SK-N-SH (cell line): ENCODE results near the gene EPHA6. TPM values are rescaled to one million over a fixed set of nuclear protein-coding genes. Genes with fewer than 3 reads are reported as not detected.

Source experiments
- CTCF ChIA-PET: fragments of 300-600, 350-600 bp; formaldehyde crosslinking; extraction: SDS; loops from one replicate; lab custom pipeline; 2021; lab: Yijun Ruan, JAX
- POLR2A ChIA-PET: fragments of 350-600 bp; sonication (Branson Sonifier 250); formaldehyde crosslinking; extraction: SDS; loops from one replicate; lab custom pipeline; 2020; ENCODE audit warnings: antibody characterized with exemption, inconsistent platforms; lab: Yijun Ruan, JAX
- DNase-seq: peaks from one replicate; pipeline ENCODE4 v3.0.0; 2012
- H2AFZ ChIP-seq: fragments of 200-600 bp; sonication (generic); 2 replicates; pipeline ENCODE4 v1.8.1; 2016; ENCODE audit warnings: antibody characterized with exemption, mild to moderate bottlenecking, low read depth
- H3F3A ChIP-seq: fragments of 200-600 bp; sonication (generic); replicated peaks from 2 replicates; pipeline ENCODE3; 2016; ENCODE audit warnings: antibody characterized with exemption, mild to moderate bottlenecking; ENCODE audit not compliant: insufficient read depth
- H3K27ac ChIP-seq, 2 experiments: fragments of 200-500 bp in 1 of 2; fragments of 200-600 bp in 1 of 2; sonication (Bioruptor generic) in 1 of 2; sonication (generic), shearing (Covaris generic) in 1 of 2; 2 replicates each; pipeline versions ENCODE4 v1.5.1 to v1.6.1; 2014 to 2016; ENCODE audit warnings: low read depth in 2 of 2, inconsistent platforms in 1 of 2, low read length in 1 of 2, mild to moderate bottlenecking in 1 of 2, mixed read lengths in 1 of 2
- H3K27me3 ChIP-seq: fragments of 200-600 bp; sonication (generic), shearing (Covaris generic); 2 replicates; pipeline ENCODE4 v1.6.1; 2016; ENCODE audit warnings: mixed run types; ENCODE audit not compliant: insufficient read depth
- H3K36me3 ChIP-seq, 2 experiments: fragments of 200-500 bp in 1 of 2; fragments of 200-600 bp in 1 of 2; sonication (Bioruptor generic) in 1 of 2; sonication (generic) in 1 of 2; replicated peaks in 1 of 2; 2 replicates each; pipeline versions ENCODE3 to v1.5.1; 2014 to 2016; ENCODE audit warnings: low read length in 1 of 2, mild to moderate bottlenecking in 1 of 2; ENCODE audit not compliant: insufficient read depth in 2 of 2, control insufficient read depth in 1 of 2
- H3K4me1 ChIP-seq, 2 experiments: fragments of 200-500 bp in 1 of 2; fragments of 200-600 bp in 1 of 2; sonication (Bioruptor generic) in 1 of 2; sonication (generic), shearing (Covaris generic) in 1 of 2; 2 replicates each; pipeline versions ENCODE4 v1.5.1 to v1.6.1; 2014 to 2016; ENCODE audit warnings: low read depth in 1 of 2, low read length in 1 of 2, mixed run types in 1 of 2; ENCODE audit not compliant: insufficient read depth in 2 of 2, control insufficient read depth in 1 of 2
- H3K4me2 ChIP-seq: fragments of 200-600 bp; sonication (generic), shearing (Covaris generic); 2 replicates; pipeline ENCODE4 v1.6.1; 2017; ENCODE audit warnings: mixed run types
- H3K4me3 ChIP-seq, 2 experiments: fragments of 200-500 bp in 1 of 2; fragments of 200-600 bp in 1 of 2; sonication (Bioruptor generic) in 1 of 2; sonication (generic), shearing (Covaris generic) in 1 of 2; 2 replicates each; pipeline versions ENCODE4 v1.5.1 to v1.8.1; 2014 to 2016; ENCODE audit warnings: low read depth in 2 of 2, inconsistent platforms in 1 of 2, low read length in 1 of 2, mild to moderate bottlenecking in 1 of 2, mixed read lengths in 1 of 2, moderate library complexity in 1 of 2
- H3K79me2 ChIP-seq: fragments of 200-600 bp; sonication (generic); 2 replicates; pipeline ENCODE4 v1.8.1; 2017; ENCODE audit warnings: mild to moderate bottlenecking; ENCODE audit not compliant: insufficient read depth
- H3K9ac ChIP-seq: fragments of 200-600 bp; sonication (generic); 2 replicates; pipeline ENCODE4 v1.6.1; 2017; ENCODE audit warnings: mixed run types
- H3K9me2 ChIP-seq: fragments of 200-600 bp; sonication (generic); 2 replicates; pipeline ENCODE4 v1.6.1; 2017; ENCODE audit warnings: mixed run types
- H3K9me3 ChIP-seq: fragments of 200-600 bp; sonication (generic); 2 replicates; pipeline ENCODE4 v1.6.1; 2017; ENCODE audit warnings: mixed run types, mild to moderate bottlenecking, moderate library complexity
- H4K20me1 ChIP-seq: fragments of 200-600 bp; sonication (generic); 2 replicates; pipeline ENCODE4 v1.6.1; 2017; ENCODE audit warnings: mild to moderate bottlenecking, mixed run types; ENCODE audit not compliant: insufficient read depth
- CHD2 ChIP-seq: fragments of 150-350 bp; IDR thresholded peaks from 2 replicates; pipeline ENCODE4 v1.6.1; 2018; ENCODE audit warnings: low read length; ENCODE audit not compliant: partially characterized antibody
- ELF1 ChIP-seq: IDR thresholded peaks from 2 replicates; pipeline ENCODE4 v1.4.0; 2012
- FOSL2 ChIP-seq: IDR thresholded peaks from 2 replicates; pipeline ENCODE4 v1.4.0; 2012; ENCODE audit warnings: low read depth, mild to moderate bottlenecking, moderate library complexity, borderline replicate concordance
- FOXM1 ChIP-seq: IDR thresholded peaks from 2 replicates; pipeline ENCODE4 v1.4.0; 2012; ENCODE audit warnings: low read depth, mild to moderate bottlenecking
- GABPA ChIP-seq: IDR thresholded peaks from 2 replicates; pipeline ENCODE4 v1.4.0; 2012; ENCODE audit warnings: low read depth, mild to moderate bottlenecking
- GATA2 ChIP-seq: sonication (generic); formaldehyde crosslinking; IDR thresholded peaks from 2 replicates; pipeline ENCODE4 v1.5.0; 2020; ENCODE audit warnings: mild to moderate bottlenecking, missing genetic modification reagents
- JUND ChIP-seq: IDR thresholded peaks from 2 replicates; pipeline ENCODE4 v1.4.0; 2012
- MEF2A ChIP-seq: IDR thresholded peaks from 2 replicates; pipeline ENCODE4 v1.4.0; 2012; ENCODE audit warnings: low read depth, borderline replicate concordance
- MXI1 ChIP-seq: IDR thresholded peaks from 2 replicates; pipeline ENCODE4 v1.6.1; 2012; ENCODE audit warnings: mild to moderate bottlenecking, low read depth, low read length, improper control_type of control experiment
- NFIC ChIP-seq: IDR thresholded peaks from 2 replicates; pipeline ENCODE4 v1.4.0; 2012; ENCODE audit warnings: borderline replicate concordance
- PBX3 ChIP-seq: IDR thresholded peaks from 2 replicates; pipeline ENCODE4; 2012
- RAD21 ChIP-seq: IDR thresholded peaks from 2 replicates; pipeline ENCODE4 v1.6.1; 2012; ENCODE audit warnings: mild to moderate bottlenecking, low read length
- RCOR1 ChIP-seq: fragments of 150-350 bp; IDR thresholded peaks from 2 replicates; pipeline ENCODE4 v1.6.1; 2017; ENCODE audit warnings: antibody characterized with exemption, low read length
- REST ChIP-seq: IDR thresholded peaks from 2 replicates; pipeline ENCODE4 v1.6.1; 2012; ENCODE audit warnings: mild to moderate bottlenecking, low read depth, low read length, moderate library complexity
- RXRA ChIP-seq: IDR thresholded peaks from 2 replicates; pipeline ENCODE4 v1.4.0; 2012; ENCODE audit warnings: low read depth, mild to moderate bottlenecking, borderline replicate concordance
- SIN3A ChIP-seq: IDR thresholded peaks from 2 replicates; pipeline ENCODE4 v1.6.1; 2012; ENCODE audit warnings: low read depth, mild to moderate bottlenecking, low read length, moderate library complexity, borderline replicate concordance
- TAF1 ChIP-seq: IDR thresholded peaks from 2 replicates; pipeline ENCODE4 v1.6.1; 2012; ENCODE audit warnings: low read depth, mild to moderate bottlenecking, low read length, moderate library complexity, borderline replicate concordance
- TCF12 ChIP-seq: IDR thresholded peaks from 2 replicates; pipeline ENCODE4 v1.4.0; 2012
- ZBTB33 ChIP-seq: IDR thresholded peaks from 2 replicates; pipeline ENCODE4 v1.4.0; 2012; ENCODE audit warnings: low read depth, borderline replicate concordance
- WGBS: methylation state at CpG from one replicate; pipeline ENCODE4 v1.1.6; 2017; ENCODE audit warnings: low lambda C conversion rate; 5-methylcytosine and 5-hydroxymethylcytosine counted together
- polyA plus RNA-seq, 3 experiments: library from polyadenylated mRNA; depleted of rRNA; stranded (reverse); fragments of >200 nt; gene quantifications; 2 replicates each; pipeline ENCODE4 v1.2.3, GENCODE V29; 2012

The EPHA6 gene
- polyA plus RNA-seq, 1 of the 3 experiments (the other 2 are of a cell fraction), result not detected

- H3K9me3 ChIP-seq, result no peaks in the 10 kb centered on the region
- no peaks in the 10 kb centered on the region for H3K4me1 ChIP-seq
- WGBS, result 47% methylated on average over 5 of the region's 5 CpGs
- H3K27me3 ChIP-seq, result no peaks in the 10 kb centered on the region
- H3K27ac ChIP-seq, result no peak overlapping the region
- no peaks in the 10 kb centered on the region for H3F3A ChIP-seq
- POLR2A ChIA-PET, result no interaction called here
- H3K79me2 ChIP-seq, result no peaks in the 10 kb centered on the region
- H3K4me2 ChIP-seq, result no peak overlapping the region
- CTCF ChIA-PET, result no interaction called here
- H3K9me2 ChIP-seq, result no peaks in the 10 kb centered on the region
- H2AFZ ChIP-seq, result no peak overlapping the region
- H3K4me3 ChIP-seq, result no peak overlapping the region
- H4K20me1 ChIP-seq, result no peaks in the 10 kb centered on the region
- H3K9ac ChIP-seq, result no peak overlapping the region
- TF ChIP-seq GABPA (no peak), PBX3 (no peak), RAD21 (no peak), ZBTB33 (no peak), SIN3A (no peak), MXI1 (no peak), MEF2A (no peak), FOXM1 (no peak), TAF1 (no peak), JUND (no peak), NFIC (no peak), ELF1 (no peak), CHD2 (no peak), TCF12 (no peak), FOSL2 (no peak)
- no peak for DNase-seq
- H3K36me3 ChIP-seq, result no peaks in the 10 kb centered on the region
Measured at GRCh38 chr3:97698691-97699090, 884.3 kb downstream of the EPHA6 start.

GRCh38 chr3:97699889-97700288 is 885.5 kb downstream of the EPHA6 start:
- TF ChIP-seq FOSL2 (no peak), RXRA (no peak), FOXM1 (no peak), PBX3 (no peak), RAD21 (no peak), RCOR1 (no peak), GATA2 (CRISPR knock-in tag) (no peak), GABPA (no peak), TCF12 (no peak), SIN3A (no peak), REST (no peak), MXI1 (no peak), JUND (no peak)
- TF ChIP-seq, all 33 proteins: peak for 0
- CTCF ChIA-PET, result no interaction called here
- no peaks in the 10 kb centered on the region for H3K9me2 ChIP-seq

More at GRCh38 chr3:97699889-97700288, 885.5 kb downstream of the EPHA6 start:
- POLR2A ChIA-PET, result no interaction called here
- no peak overlapping the region for H3K4me2 ChIP-seq
- H3K4me1 ChIP-seq, result no peaks in the 10 kb centered on the region
- no peak overlapping the region for H3K9ac ChIP-seq
- no peak overlapping the region for H2AFZ ChIP-seq
- no peaks in the 10 kb centered on the region for H3K27me3 ChIP-seq
- no peaks in the 10 kb centered on the region for H4K20me1 ChIP-seq
- WGBS, result 53% methylated on average over 2 of the region's 2 CpGs
- no peaks in the 10 kb centered on the region for H3K79me2 ChIP-seq
- no peaks in the 10 kb centered on the region for H3K36me3 ChIP-seq
- no peaks in the 10 kb centered on the region for H3K9me3 ChIP-seq
- H3K27ac ChIP-seq, result no peak overlapping the region
- H3K4me3 ChIP-seq, result no peak overlapping the region
- DNase-seq, result no peak
- no peaks in the 10 kb centered on the region for H3F3A ChIP-seq
